ENCODE results near the gene KDSR.
"Not testable (repeated sequence)": the region's sequence is repeated elsewhere in the genome, so short reads cannot be mapped to it uniquely, and the experiment has no call there.

GRCh38 chr18:63363420-63363819 lies 3.6 kb downstream of the KDSR start:
- TF ChIP-seq HOXB13 (CRISPR knock-in tag; IDR thresholded peaks at IDR 0.05; ENCODE audit: low read depth); POLR2A (IDR thresholded peaks at IDR 0.05; ENCODE audit: low read length); SREBF2 (IDR thresholded peaks at IDR 0.05); CTCF (IDR thresholded peaks at IDR 0.05): not testable (repeated sequence)

Data from A549 (cell line).